Measurements from ENCODE around the gene IL6ST.

- TF ChIP-seq CTCF (conservative IDR thresholded peaks at IDR 0.05; ENCODE audit: low read depth, low read length) (no peak), EZH2 (IDR thresholded peaks at IDR 0.05; ENCODE audit: borderline replicate concordance, low read depth, low read length, poor library complexity, severe bottlenecking) (no peak)
Observed at GRCh38 chr5:55966284-55966683, 28.5 kb downstream of the IL6ST start.

Measured in A673 (cell line).